Ramos (cell line): ENCODE data around the gene PAM.
"Not testable (repeated sequence)": the region's sequence is repeated elsewhere in the genome, so short reads cannot be mapped to it uniquely, and the experiment has no call there.

Experiments used
- in situ Hi-C: fragments of 300-500 bp; cut with MboI; formaldehyde crosslinking; loops from one replicate; pipeline ENCODE4 v1.14.3; 2022; ENCODE audit warnings: low sequenced_read_pairs; ENCODE audit not compliant: unreplicated experiment

The PAM gene

DNA sequence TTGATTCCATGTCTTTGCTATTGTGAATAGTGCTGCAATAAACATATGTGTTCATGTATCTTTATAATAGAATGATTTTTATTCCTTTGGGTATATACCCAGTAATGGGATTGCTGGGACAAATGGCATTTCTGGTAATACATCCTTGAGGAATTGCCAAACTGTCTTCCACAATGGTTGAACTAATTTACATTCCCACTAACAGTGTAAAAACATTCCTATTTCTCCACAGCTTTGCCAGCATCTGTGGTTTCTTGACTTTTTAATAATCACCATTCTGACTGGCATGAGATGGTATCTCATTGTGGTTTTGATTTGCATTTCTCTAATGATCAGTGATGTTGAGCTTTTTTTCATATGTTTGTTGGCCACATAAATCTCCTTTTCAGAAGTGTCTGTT is 20.7 kb downstream of the PAM start:
- in situ Hi-C loops = not testable (repeated sequence)

DNA sequence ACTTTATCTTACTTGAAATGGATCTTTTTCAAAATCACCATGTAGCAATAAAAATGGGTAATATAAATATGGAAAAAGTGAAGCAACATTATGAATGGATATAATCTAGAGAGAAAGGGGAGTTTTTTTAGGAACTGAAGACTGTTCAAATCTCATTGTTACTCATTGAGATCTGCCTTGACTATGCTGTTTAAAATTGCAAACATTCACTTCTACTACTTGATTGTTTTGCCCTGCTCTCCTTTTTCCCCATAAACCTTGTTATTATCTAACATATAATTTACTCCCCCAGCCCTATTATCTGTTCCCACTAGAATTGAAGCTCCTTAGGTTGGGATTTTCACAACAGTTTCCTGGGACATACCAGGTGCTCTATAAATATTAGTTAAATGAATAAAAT is 22.0 kb downstream of the PAM start:
- in situ Hi-C loops = no loop called here

DNA sequence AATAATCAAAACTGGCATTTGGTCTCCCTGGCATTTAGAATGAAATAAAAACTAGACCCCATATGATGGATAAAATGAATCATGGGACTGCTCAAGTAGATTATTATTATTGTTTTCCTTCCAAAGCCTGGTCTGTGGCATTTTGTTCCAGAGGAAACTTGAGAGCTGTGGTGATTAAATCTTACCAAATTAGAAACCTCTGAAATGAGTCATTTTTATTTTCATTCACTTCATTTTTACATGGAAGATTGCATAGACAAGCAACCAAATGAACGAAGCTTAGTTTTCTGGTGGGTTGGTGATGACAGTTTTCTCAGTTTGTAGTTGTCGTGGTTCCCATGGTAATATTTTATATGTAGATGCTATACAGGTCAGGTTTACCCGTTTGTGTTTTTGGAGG is 23.4 kb downstream of the PAM start:
- in situ Hi-C loops = no loop called here

DNA sequence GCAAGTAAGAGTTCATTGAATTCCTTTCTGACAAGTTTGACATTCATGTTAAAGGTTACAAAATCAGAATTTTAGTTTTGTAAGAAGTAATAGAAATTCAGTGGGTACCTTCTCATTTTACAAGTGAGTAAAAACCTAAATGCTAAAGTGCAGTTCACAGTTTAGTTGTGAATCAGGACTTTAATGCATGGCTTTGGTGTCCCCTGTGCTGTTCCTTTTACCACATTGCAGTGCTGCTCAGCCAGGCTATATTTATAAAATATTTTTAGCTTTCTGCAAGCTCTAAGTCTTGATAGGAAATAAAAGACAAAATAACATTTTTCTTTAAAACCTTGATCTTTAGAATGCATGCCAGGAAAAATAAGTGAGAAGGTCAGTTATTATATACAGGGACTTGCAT is 26.3 kb downstream of the PAM start:
- in situ Hi-C loops = loop anchor here (10.0 kb wide), 1 partner anchor 363 kb away; no protein-coding TSS in a partner anchor

DNA sequence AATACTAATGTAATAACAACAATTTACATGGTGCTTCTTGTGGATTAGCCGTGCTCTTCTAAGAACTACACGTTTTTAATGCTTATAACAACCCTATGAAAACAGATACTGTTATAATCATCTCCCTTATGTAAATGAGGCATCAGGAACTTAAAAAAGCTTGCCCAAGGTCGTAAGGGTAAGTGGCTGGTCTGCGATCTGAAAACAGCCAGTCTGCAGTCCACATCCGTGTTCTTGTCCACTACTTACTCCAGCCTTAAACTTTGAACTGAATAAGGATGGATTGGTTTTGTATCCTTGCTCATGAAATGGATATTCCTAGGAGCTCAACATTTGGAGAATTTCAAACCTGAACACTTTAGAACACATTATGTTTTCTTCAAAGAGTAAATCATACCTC is 26.7 kb downstream of the PAM start:
- in situ Hi-C loops = loop anchor here (10.0 kb wide), 1 partner anchor 363 kb away; no protein-coding TSS in a partner anchor

DNA sequence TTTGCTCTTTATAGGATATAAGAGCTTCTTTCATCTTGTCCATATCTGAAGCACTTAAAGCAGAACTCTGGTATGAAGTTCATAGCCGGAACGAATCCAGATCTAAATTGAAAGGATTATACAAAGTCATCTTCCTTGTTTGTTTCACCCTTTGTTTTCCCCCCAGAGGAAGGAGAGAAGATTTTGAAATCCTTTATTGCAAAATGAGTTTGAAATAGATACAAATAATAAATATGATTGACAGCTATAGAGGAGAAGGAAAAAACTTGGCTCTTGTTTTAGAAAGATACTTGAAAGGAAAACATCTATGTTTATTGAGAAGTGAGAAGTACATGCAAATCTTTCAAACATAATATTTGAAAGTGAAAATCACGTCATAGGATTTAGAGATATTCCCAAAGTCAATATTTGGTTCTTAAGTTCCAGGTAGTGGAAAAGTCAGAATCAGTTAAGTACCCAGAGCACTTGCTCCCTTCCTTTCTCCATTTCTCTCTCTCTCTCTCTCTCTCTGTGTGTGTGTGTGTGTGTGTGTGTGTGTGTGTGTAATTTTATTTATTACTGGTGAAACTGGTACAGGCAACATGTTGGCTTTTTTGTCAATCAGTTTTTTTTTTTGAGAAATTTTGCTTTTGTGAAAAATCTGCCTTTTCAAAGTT is 27.2 kb downstream of the PAM start:
- in situ Hi-C loops = loop anchor here (10.0 kb wide), 1 partner anchor 362 kb away; no protein-coding TSS in a partner anchor

DNA sequence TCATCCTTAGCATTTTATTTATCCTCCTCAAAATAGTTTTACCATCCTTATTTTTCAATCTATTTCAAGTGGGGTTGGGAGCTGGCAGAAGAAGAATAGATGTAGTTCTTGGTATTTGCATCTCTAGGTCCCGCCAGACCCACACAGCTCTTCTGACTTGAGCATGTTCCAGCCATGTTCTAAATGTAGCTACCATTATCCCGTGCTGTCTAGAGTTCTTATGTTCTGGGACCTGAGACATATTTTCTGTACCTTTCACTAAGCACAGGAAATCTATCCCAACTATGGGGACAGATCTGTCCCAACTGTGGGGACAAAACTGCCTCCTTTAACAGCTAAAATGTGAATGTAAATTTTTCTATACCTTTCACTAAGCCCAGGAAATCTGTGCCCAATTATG is 32.0 kb downstream of the PAM start:
- in situ Hi-C loops = loop anchor here (10.0 kb wide), 1 partner anchor 358 kb away; no protein-coding TSS in a partner anchor

DNA sequence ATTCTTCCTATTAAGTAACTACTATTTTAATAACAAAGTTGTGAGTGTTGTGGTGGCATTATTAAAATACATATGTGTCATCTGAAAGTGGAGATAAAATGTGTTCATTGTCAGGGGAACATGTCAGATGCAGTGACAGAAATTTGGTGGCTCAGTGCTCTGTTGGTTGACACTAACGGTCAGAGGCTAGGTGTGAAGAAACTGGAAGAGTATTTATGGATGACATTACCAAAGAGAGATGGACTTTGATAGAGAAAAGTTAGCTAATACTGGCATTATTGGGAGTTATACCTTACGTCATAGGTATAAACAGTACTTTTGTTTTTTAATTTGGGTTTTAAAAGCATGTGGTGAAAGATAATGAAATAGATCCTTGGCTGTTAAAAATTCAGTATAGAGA is 33.7 kb downstream of the PAM start:
- in situ Hi-C loops = loop anchor here (10.0 kb wide), 1 partner anchor 356 kb away; no protein-coding TSS in a partner anchor

DNA sequence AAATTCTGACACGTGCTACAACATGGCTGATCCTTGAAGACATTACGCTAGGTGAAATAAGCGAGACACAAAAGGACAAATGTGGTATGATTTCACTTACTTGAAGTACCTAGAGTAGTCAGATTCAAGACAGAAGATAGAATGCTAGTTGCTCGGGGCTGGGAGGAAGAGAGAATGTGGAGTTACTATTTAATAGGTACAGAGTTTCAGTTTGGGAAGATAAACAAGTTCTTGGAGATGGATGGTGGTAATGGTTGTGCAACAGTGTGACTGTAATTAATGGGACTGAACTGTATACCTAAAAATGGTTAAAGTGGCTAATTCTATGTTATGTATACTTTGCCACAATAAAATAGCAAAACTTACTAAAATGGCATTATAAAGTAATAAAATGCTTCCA is 34.4 kb downstream of the PAM start:
- in situ Hi-C loops = loop anchor here (10.0 kb wide), 1 partner anchor 355 kb away; no protein-coding TSS in a partner anchor

DNA sequence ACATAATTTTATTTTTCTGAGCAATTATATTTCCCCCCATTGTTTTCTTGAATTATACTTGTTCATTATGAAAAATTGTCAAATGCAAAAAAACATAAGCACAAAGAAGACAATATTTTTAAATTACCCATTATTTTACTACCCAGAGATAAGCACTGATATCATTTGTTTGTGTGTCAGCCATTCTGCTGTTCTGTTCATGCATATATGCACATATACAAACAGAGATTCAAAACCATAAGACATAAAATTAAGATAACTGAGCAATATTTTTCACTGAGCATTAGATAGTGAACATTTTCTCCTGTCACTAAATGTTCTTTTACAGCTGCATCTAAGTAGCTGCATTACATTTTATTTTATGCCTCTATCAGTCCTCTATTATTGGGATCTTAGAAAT is 35.6 kb downstream of the PAM start:
- in situ Hi-C loops = no loop called here

DNA sequence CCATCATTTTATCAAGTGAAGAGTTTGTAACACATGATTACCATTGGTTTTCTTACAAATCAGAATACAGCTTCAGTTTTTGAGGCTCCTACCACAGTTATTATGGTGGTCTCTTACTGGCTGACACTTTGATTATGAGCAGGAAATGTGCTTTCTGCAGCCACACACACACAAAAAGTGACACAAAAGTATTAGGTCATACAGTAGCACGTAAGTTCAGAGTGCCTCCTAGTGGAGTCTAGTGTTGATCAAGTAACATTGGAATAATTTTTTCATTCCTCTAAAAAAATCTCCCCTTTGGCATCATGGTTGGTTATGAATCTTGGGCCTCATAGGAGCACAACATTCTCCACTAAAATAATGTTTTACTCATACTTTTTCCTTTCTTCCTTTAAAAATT is 37.6 kb downstream of the PAM start:
- in situ Hi-C loops = no loop called here

DNA sequence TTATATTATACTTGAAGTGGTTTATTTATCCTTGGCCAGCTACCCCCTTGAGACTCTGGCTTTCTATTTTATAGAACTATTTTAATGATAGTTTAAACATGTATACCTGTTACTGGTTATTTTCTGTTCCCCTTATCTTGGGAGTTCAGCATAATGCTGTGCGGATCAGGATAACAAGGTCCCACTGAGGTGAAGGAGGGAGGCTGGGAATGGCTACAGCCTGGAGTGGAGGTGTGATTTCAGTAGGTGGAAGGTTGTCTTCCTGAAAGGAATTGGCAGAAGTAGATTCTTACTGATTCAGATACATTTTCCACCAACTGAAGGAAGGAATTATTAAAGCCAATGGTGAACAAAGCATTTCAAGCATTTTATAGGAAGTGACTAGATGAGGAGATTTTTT is 38.9 kb downstream of the PAM start:
- in situ Hi-C loops = no loop called here

DNA sequence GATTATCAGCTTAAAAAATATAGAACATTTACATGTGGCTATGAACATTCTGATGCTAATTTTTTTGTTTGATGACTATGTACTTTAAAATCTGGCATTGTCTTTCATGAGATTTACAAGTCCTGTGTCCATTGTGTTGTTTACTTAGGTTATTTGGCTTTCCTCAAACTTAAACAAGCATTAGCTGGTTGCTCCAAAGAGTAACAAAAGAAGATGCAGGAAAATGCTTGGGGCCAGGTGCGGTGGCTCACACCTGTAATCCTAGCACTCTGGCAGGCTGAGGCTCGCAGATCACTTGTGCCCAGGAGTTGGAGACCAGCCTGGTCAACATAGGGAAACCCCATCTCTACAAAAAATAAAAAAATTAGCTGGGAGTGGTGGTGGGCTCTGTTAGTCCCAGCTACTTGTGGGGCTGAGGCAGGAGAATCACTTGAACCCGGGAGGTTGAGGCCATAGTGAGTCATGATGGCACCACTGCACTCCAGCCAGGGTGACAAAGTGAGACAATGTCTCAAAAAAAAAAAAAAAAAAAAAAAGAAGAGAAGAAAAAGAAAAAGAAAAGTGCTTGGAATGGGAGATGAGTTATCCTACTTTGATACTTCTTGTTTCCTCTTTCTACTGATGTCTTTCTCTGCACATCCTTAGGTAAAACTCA is 39.7 kb downstream of the PAM start:
- in situ Hi-C loops = no loop called here

DNA sequence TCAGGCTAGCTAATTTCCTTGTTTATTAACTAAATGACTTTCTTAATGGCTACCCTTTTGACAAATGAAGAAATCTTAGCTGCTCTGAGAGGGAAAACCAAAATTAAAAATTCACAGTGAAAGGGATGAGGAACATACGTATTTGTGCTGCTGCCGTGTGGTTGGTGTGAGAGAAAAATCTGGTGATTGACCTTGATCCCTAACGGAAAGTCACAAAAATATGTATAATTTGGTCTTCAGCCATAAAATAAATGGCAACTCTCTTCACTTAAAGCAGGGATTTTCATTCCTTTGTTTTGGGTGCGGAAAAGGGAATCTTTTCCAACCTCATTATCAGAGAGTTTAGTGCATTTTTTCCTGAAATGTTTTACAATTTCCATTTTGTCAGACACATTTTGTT is 40.4 kb downstream of the PAM start:
- in situ Hi-C loops = no loop called here

DNA sequence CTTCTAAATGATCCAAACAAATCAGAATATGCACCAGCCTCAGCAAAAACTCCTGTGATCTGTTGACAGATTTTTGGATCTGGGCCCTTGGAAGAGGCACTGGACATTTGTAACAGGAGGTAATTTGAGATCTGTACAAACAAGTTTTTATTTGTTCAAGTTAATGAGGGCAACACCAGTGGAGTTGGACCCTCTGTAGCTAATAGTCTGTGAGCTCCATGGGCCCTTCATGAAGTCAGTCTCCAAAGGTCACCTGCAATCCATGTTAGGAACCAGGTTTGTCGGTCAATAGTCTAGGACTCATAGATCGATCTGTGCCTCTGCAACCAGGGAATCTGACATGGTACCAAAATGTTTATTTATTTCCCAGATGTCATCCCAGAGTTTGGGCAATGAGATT is 40.9 kb downstream of the PAM start:
- in situ Hi-C loops = no loop called here

DNA sequence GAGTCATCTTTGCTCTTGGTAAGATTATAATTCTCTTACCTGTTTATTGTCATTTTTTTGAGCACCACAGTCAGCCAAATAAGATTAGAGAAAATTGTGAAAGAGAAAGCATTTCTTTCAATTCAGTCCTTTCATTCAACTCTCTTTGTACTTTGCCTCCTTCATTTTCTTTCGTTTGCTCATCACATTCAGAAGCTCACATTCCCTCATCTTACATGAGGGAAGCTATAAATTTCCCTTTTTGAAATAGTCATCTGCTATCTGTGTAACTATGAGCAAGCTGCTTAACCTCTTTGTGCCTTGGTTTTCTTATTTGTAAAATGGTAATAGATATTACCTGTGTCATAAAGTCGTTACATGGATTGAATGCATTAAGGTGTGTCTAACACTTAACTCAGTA is 41.4 kb downstream of the PAM start:
- in situ Hi-C loops = no loop called here

DNA sequence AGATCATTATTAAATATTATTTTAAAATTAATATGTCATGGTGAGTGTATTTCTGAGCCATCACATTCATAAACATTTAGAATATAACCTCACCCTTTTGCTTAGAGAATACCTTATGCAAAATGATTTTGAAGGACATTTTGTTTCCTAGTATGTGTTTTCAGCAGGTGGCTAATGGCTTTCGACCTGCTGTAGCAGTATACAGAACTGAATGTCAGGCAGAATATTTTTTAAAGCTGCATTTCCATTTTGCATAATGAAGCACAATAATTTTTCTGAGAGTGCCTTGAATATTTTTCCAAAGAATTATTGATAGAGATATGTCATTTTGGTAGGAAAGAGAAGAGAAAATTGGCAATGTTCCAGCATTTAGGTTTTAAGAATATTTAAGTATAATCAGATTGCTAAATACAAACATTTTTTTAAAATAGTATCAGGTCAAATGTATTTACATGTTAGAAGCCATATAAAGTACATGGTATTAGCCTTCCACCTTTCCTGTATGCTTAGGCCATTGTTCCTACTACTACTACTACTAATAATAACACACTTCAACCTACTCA is 42.3 kb downstream of the PAM start:
- in situ Hi-C loops = no loop called here

DNA sequence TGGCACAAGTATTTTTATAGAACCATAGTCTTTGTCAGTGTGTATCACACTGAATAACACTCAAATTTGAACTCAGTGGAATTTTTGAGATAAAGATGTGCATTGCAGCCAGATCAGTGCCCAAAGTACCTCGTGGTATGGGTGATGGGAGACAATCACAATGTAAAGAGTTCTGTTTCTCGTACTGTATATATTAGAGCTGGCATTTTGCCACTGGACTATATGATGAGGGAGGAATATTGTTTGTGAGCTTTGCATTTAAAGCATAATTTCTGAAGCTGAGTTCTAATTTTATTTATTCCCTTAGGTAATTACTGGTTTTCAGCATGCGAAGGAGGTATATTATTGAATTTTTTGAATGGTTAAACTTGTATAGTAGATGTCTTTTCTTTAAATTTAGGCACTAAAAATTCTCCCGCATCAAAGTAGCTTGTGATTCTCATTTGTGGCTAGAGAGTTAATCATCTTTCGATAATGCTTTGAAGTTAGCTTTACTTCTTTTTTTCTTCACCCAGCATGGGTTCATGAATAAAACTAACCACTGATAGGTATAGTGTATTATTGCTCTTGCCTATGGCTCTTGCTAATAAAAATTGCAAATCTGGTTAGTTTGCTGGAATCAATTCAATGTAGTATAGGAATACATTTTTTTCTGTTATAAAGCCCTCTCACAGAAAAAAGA is 43.1 kb downstream of the PAM start:
- in situ Hi-C loops = no loop called here

DNA sequence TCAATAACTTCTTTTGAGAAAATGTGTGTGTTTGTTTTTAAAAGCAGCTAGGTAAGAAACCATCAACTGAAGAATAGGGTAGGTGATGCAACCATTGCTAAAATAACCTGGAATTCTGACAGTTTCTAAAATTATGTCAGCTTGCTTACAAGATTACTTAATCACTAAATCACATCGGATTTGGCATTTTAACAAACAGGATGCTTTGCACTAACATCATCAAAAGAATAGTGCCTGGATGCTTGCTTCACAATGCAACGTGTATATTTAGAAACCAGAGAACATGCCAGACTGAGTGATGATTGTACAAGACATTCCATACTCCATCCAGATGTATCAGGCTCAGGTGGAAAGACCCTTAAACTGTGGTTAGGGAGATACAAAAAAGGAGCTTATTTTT is 43.9 kb downstream of the PAM start:
- in situ Hi-C loops = no loop called here

DNA sequence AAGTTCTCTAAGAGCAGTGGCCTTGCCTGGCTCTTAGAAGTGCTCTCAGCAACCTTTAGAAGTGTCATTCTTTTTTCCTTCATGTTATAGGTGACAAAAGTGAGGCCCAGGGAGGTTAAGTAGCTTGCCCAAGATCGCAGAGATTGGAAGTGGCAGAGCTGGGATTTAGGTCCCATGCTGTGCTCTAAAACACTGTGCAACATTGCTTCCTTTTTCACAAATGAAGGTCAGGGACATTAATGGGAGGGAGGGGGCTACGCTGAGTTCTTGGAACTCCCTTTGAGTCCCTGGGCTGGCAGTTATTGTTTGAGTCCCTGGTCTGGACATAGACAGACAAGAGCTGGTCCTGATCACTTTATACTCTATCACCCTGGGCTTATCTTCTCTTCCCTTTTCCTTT is 45.3 kb downstream of the PAM start:
- in situ Hi-C loops = no loop called here

DNA sequence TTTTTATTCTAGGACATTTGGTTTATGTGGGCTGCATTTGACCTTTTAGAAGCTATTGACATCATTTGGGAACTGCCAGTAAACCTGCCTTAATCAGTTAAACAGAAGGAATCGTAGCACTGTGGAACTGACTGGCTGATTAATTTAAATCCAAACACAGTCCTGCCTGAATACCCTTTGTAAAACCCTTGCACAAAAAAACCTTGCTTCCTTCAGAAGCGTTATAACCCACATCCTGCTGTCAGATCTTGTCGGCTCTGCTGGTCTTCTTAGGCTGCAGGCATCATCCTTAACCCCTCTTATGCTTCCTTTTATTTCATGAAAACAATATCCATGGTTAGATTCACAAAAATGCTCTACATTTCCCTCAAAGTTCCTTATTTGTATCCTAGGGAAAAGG is 46.3 kb downstream of the PAM start:
- in situ Hi-C loops = no loop called here
